BJ (cell line): Measurements from ENCODE around the gene GPR39. TPM values are rescaled to one million over a fixed set of nuclear protein-coding genes. Genes with fewer than 3 reads are reported as not detected.

Source experiments
- CTCF ChIA-PET: fragments of 350-600 bp; formaldehyde crosslinking; extraction: SDS; loops from one replicate; lab custom pipeline; 2021; ENCODE audit warnings: antibody characterized with exemption, inconsistent platforms; lab: Yijun Ruan, JAX
- POLR2A ChIA-PET: fragments of 300-600 bp; sonication (Branson Sonifier 250); formaldehyde crosslinking; extraction: SDS; loops from one replicate; lab custom pipeline; 2021; ENCODE audit warnings: antibody characterized with exemption; lab: Charles Lee
- DNase-seq: peaks from one replicate; pipeline ENCODE4 v3.0.0-alpha.2; 2011; ENCODE audit warnings: low read depth
- H3K27me3 ChIP-seq: 2 replicates; pipeline ENCODE4 v1.6.0; 2011; ENCODE audit warnings: low read length; ENCODE audit not compliant: control insufficient read depth, insufficient read depth
- H3K36me3 ChIP-seq: 2 replicates; pipeline ENCODE4 v1.5.1; 2011; ENCODE audit warnings: low read length; ENCODE audit not compliant: control insufficient read depth, insufficient read depth
- H3K4me3 ChIP-seq: 2 replicates; pipeline ENCODE4 v1.5.1; 2011; ENCODE audit warnings: low read depth, mild to moderate bottlenecking, control low read depth, low read length
- polyA plus RNA-seq: library from polyadenylated mRNA; depleted of rRNA; stranded (reverse); fragments of >200 nt; gene quantifications from 2 replicates; pipeline ENCODE4 v1.2.3, GENCODE V29; 2011
- TF ChIP-seq, protein P1 (sequence below): IDR thresholded peaks from 2 replicates; pipeline ENCODE4 v1.5.1; 2011; ENCODE audit warnings: low read depth, mild to moderate bottlenecking, control low read depth, inconsistent platforms, low read length, moderate library complexity; ENCODE audit not compliant: insufficient read depth

Gene GPR39
- polyA plus RNA-seq, 1 experiment = 2.3 TPM

DNA sequence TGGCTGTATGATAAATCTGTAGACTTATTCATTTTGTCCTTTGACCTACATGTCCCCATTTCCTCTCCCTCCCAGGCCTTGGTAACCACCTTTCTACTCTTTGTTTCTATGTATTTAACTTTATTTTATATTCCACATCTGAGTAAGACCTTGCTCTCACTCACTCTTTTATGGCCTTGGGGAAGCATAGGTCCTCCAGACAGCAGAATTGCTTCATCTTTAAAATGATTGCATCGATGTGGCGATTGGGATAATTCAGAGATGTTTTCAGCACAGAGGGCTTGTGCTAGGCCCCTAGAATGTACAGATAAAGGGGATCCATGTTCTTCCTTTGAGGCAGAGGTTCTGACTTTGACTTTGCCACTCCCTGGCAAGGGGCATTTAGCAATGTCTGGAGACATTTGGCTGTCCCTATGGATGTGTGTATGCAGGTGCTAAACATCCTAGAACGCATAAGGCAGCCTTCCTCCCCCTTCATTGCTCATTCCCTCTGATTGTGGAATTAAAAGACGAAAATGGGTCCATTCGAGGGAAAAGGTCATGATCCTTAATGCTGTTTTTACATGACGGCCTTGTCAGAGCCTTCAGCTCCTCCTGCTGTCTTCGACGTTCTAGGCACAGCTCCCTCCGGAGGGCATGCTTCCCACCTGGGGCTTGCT is 1.2 kb upstream of the GPR39 start:
- ChIA-PET CTCF (interaction anchor here (1.0 to 1.5 kb wide), 4 partner anchors 9 to 67 kb away, joined by 3 to 6 read pairs (median 4); no protein-coding TSS in a partner anchor), POLR2A (no interaction called here)
- H3K27me3 ChIP-seq = no peaks in the 10 kb centered on the region
- no peaks in the 10 kb centered on the region for H3K36me3 ChIP-seq
- DNase-seq = no peak
- peak overlapping the region; percentile 55 for H3K4me3 ChIP-seq
- TF ChIP-seq, protein P1, sequence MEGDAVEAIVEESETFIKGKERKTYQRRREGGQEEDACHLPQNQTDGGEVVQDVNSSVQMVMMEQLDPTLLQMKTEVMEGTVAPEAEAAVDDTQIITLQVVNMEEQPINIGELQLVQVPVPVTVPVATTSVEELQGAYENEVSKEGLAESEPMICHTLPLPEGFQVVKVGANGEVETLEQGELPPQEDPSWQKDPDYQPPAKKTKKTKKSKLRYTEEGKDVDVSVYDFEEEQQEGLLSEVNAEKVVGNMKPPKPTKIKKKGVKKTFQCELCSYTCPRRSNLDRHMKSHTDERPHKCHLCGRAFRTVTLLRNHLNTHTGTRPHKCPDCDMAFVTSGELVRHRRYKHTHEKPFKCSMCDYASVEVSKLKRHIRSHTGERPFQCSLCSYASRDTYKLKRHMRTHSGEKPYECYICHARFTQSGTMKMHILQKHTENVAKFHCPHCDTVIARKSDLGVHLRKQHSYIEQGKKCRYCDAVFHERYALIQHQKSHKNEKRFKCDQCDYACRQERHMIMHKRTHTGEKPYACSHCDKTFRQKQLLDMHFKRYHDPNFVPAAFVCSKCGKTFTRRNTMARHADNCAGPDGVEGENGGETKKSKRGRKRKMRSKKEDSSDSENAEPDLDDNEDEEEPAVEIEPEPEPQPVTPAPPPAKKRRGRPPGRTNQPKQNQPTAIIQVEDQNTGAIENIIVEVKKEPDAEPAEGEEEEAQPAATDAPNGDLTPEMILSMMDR = 0 out of 2 replicates have a peak, but pooled peaks have one; percentile 4

DNA sequence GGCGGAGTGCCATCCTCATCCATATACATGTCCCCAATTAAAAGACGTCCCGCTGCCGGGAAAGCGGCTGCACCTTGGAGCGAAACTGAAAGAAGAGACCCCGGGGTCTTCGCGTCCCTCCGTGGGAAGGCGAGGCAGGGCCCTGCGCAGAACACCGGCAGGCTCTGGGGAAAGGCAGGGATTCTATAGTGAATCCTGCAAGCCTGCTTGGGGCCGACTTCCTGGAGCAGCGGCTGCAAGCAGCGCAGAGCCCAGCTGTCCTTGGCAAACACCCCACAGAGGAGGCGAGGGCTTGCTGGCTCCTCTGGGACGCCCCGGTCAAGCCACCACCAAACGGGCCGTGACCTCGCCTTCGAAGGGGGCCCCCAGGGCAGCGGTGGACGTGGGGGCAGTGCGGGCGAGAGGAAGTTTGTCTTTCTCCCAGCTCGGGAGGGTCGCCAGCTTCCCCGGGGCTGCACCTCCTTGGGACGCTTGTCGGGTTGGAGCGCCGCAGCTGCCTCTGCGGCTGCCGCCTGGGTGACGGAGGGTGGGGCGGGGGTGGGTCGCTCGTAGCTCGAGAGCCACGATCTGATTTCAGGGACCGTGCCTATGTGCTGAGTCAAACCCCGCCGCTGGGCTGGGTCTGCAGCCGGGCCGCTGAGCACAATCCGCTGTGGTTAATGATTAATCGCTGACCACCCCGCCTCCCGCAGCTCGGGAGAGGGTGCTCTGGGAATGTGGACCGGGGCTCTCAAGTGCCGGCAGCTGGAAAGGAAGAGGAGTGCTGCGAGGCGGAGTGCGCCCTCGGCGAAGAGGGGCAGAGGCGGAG is 486 bp upstream of the GPR39 start:
- peak; percentile 82 for DNase-seq
- H3K36me3 ChIP-seq = no peaks in the 10 kb centered on the region
- POLR2A ChIA-PET = interaction anchor here (0.6 kb wide), 1 partner anchor 1007 kb away, joined by 3 read pairs; no protein-coding TSS in a partner anchor
- no peaks in the 10 kb centered on the region for H3K27me3 ChIP-seq
- TF ChIP-seq, protein P1 = no peak
- CTCF ChIA-PET = interaction anchor here (0.8 to 1.5 kb wide), 5 partner anchors 10 to 67 kb away, joined by 3 to 6 read pairs (median 4); no protein-coding TSS in a partner anchor
- H3K4me3 ChIP-seq = peak overlapping the region; percentile 55

DNA sequence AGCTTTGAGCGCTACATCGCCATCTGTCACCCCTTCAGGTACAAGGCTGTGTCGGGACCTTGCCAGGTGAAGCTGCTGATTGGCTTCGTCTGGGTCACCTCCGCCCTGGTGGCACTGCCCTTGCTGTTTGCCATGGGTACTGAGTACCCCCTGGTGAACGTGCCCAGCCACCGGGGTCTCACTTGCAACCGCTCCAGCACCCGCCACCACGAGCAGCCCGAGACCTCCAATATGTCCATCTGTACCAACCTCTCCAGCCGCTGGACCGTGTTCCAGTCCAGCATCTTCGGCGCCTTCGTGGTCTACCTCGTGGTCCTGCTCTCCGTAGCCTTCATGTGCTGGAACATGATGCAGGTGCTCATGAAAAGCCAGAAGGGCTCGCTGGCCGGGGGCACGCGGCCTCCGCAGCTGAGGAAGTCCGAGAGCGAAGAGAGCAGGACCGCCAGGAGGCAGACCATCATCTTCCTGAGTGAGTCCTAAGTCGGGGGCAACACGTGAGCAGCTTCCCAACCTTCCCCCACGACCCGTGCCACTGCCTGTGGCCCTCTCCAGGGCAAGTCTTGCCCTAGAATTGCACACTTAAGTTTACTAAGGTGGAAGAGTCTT is 928 bp downstream of the GPR39 start:
- H3K4me3 ChIP-seq = no peak overlapping the region
- ChIA-PET POLR2A (no interaction called here), CTCF (interaction anchor here (0.5 to 1.1 kb wide), 3 partner anchors 22 to 132 kb away, joined by 3 to 4 read pairs (median 3); no protein-coding TSS in a partner anchor)
- no peak for DNase-seq
- TF ChIP-seq, protein P1 = no peak
- no peaks in the 10 kb centered on the region for H3K36me3 ChIP-seq
- no peaks in the 10 kb centered on the region for H3K27me3 ChIP-seq

DNA sequence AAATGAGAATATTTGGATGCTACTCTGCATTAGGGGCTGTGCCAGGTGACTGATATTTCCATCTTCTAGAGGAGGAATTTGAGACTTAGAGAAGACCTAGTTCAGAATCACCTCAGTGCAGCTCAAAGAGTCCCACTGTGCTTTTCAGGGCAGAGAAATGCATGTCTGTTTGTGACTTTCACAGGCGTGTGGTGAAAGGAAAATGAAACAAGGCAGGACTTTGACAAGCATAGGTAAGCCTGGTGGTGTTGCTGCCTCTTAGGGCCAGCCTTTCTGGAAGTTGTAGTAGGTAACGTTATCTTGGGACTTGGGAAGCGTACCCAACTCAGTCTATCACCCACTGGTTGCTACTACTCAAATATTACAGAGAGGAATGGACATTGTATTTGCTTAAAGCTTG is 2.6 kb downstream of the GPR39 start:
- ChIA-PET CTCF (interaction anchor here (0.7 to 1.0 kb wide), 2 partner anchors 16 to 27 kb away, joined by 3 read pairs; no protein-coding TSS in a partner anchor), POLR2A (no interaction called here)
- Histone ChIP-seq H3K4me3 (no peak overlapping the region), H3K36me3 (no peaks in the 10 kb centered on the region), H3K27me3 (no peaks in the 10 kb centered on the region)
- TF ChIP-seq, protein P1 = no peak
- no peak for DNase-seq

DNA sequence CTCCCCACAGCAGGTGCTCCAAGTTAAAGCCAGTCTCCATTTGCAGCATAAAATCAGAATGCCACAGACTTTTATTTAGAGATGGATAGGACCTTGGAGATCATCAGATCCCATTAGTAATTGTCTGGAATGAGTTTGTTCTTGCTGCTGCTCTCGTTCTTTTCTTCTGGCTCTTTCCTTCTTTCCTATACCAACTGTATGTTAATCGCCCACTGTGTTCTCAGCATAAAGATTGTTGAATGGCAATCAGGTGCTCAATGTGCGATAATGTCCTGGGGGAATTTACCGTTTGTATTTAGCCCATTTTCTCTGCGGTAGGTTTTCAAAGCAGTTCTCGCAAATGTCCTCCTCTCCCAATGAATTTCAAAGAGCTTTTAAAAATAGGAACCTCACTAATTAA is 3.3 kb downstream of the GPR39 start:
- Histone ChIP-seq H3K36me3 (no peaks in the 10 kb centered on the region), H3K27me3 (no peaks in the 10 kb centered on the region), H3K4me3 (no peak overlapping the region)
- ChIA-PET POLR2A (no interaction called here), CTCF (no interaction called here)
- TF ChIP-seq, protein P1 = no peak
- DNase-seq = no peak
